LHCN-M2 (cell line): ENCODE results near the gene NCKAP5L. TPM values are rescaled to one million over a fixed set of nuclear protein-coding genes. Genes with fewer than 3 reads are reported as not detected.

Source experiments
- DNase-seq: peaks from one replicate; pipeline ENCODE4 v3.0.0-alpha.2; 2012; ENCODE audit warnings: low read depth
- total RNA-seq: library from RNA; depleted of rRNA; stranded (reverse); fragments of >200 nt; gene quantifications from 2 replicates; pipeline ENCODE4 v1.2.3, GENCODE V29; 2014

Gene NCKAP5L
- total RNA-seq, 1 experiment from 2014 or later, result 29.8 TPM

GRCh38 chr12:49800421-49801140 is 27.6 kb downstream of the NCKAP5L start:
- DNase-seq, result no peak

- no peak for DNase-seq
These were observed 29.3 kb downstream of the NCKAP5L start for GRCh38 chr12:49798934-49799333.

GRCh38 chr12:49798248-49798647 is 30.0 kb downstream of the NCKAP5L start:
- DNase-seq, result no peak

- no peak for DNase-seq
These were observed 30.8 kb downstream of the NCKAP5L start for GRCh38 chr12:49797449-49797776.

GRCh38 chr12:49796606-49797448 is 31.4 kb downstream of the NCKAP5L start:
- no peak for DNase-seq

GRCh38 chr12:49796155-49796554 is 32.1 kb downstream of the NCKAP5L start:
- no peak for DNase-seq

- no peak for DNase-seq
These were observed 32.5 kb downstream of the NCKAP5L start for GRCh38 chr12:49795654-49796105.

- no peak for DNase-seq
These were observed 33.2 kb downstream of the NCKAP5L start for GRCh38 chr12:49794811-49795653.

- DNase-seq, result no peak
These were observed 34.2 kb downstream of the NCKAP5L start for GRCh38 chr12:49794021-49794420.

- DNase-seq, result no peak
These were observed 34.6 kb downstream of the NCKAP5L start for GRCh38 chr12:49793620-49794019.

- no peak for DNase-seq
These were observed 35.1 kb downstream of the NCKAP5L start for GRCh38 chr12:49792976-49793580.

- DNase-seq, result no peak
These were observed 35.8 kb downstream of the NCKAP5L start for GRCh38 chr12:49792181-49792970.

- DNase-seq, result no peak
These were observed 36.5 kb downstream of the NCKAP5L start for GRCh38 chr12:49791700-49792099.

- DNase-seq, result no peak
These were observed 37.3 kb downstream of the NCKAP5L start for GRCh38 chr12:49790741-49791555.

- DNase-seq, result no peak
These were observed 38.2 kb downstream of the NCKAP5L start for GRCh38 chr12:49789992-49790391.

GRCh38 chr12:49787672-49788071 is 40.5 kb downstream of the NCKAP5L start:
- DNase-seq, result no peak

GRCh38 chr12:49784756-49785409 is 43.3 kb downstream of the NCKAP5L start:
- DNase-seq, result peak; percentile 59

- peak; percentile 82 for DNase-seq
These were observed 44.1 kb downstream of the NCKAP5L start for GRCh38 chr12:49783917-49784676.
